GM18951 (cell line): ENCODE results near the gene RPS6KA5.

Source experiments
- POLR2A ChIP-seq: IDR thresholded peaks from 4 replicates; pipeline ENCODE4 v1.6.1; 2011; ENCODE audit warnings: mild to moderate bottlenecking; ENCODE audit not compliant: insufficient read length, insufficient read depth; ENCODE audit errors: extremely low read depth
- in situ Hi-C: fragments of 300-500 bp; cut with MboI; formaldehyde crosslinking; loops from one replicate; pipeline ENCODE4 v1.12.0; 2022; ENCODE audit warnings: low sequenced_read_pairs, mixed read lengths, inconsistent platforms; ENCODE audit not compliant: unreplicated experiment

Gene RPS6KA5

DNA sequence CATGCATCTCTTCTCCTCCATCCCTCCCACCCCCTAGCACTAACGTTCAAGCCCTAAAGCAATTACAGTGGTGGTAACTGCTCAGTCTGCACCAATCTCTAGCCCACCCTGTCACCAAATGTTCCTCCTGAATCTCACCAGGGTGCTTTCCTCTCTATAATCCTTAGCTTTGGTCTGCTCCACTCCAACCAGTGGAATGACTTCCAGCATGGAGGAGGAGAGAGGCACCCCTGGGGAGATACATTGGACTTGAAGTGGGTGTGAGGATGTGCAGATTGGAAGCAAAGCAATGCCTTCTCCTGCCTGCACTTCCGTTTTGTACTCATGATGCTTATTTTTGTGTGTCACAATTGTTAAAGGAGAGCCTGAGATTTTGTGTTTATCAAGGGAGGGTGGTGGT, 24.1 kb upstream of the RPS6KA5 start:
- no peak for TF ChIP-seq POLR2A
- in situ Hi-C loops = no loop called here

DNA sequence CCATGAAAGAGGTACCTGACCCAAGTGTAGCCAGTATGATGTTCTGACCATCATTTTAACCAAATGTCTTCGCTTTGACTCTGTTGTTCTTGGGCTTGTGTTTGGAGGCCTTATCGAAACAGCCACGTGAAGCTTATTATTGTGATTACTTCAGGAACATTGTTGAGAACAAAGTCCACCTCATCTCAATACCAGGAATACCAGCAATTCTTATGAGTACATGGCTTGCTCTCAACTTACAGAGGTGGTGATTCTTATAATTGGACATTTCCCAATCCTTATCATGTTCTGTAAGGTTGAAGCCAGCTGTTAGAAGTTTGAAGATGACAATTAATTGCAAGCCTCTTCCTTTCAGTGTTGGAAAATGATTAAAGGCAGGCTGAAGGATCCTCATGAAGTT, 21.8 kb upstream of the RPS6KA5 start:
- in situ Hi-C loops = no loop called here
- TF ChIP-seq POLR2A = no peak

DNA sequence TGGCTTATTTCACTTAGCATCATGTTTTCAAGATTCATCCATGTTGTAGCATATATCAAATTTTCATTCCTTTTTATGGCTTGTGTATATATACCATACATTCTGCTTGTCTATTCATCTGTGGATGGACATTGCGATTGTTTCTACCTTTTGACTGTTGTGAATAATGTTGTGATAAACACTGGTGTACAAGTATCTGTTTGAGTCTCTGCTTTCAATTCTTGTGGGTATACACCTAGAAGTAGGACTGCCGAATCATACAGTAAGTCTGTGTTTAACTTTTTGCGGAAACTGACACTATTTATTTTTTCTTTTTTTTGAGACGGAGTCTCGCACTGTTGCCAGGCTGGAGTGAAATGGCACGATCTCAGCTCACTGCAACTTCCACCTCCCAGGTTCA, 19.6 kb upstream of the RPS6KA5 start:
- in situ Hi-C loops = no loop called here
- no peak for TF ChIP-seq POLR2A

DNA sequence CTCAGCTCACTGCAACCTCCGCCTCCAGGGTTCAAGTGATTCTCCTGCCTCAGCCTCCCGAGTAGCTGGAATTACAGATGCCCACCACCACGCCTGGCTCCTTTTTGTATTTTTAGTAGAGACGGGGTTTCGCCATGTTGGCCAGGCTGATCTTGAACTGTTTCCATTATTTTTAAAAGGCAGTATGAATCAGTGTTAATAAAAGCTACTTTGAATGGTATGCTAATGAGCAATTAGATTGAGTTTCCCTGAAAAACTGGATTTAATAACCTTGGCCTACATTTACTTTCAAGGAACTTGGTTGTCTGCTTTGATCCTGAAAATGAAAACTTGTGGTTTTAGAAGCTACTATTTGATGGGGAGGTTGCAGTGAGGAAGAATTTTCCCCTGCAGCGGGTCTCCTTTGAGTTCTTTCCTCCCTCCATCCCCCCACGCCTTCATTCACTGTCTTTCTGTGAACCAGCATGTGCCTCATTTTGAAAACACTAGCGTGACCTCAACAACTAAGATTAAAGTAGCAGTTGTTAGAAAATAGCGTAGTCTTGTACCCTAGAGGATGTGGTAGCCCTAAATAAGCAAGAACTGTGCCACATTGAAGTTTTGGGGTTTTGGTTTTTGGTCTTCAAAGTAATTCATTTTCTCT, 17.8 kb upstream of the RPS6KA5 start:
- no peak for TF ChIP-seq POLR2A
- in situ Hi-C loops = no loop called here

DNA sequence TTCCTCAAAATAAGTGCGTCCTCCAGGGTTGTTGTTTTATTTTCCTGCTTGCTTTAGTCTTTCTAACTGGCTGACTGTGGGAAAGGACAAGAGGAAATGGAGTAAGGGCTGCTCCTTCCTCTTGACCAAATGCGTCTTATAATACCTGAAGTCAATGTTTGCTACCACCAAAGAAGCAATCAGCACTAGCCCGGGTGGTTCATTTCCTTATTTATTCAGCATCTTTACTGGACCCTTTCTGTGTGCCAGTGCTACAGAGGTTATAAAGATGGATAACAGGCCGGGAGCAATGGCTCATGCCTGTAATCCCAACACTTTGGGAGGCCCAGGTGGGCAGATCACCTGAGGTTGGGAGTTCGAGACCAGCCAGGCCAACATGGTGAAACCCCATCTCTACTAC, 15.1 kb upstream of the RPS6KA5 start:
- TF ChIP-seq POLR2A = no peak
- in situ Hi-C loops = no loop called here

DNA sequence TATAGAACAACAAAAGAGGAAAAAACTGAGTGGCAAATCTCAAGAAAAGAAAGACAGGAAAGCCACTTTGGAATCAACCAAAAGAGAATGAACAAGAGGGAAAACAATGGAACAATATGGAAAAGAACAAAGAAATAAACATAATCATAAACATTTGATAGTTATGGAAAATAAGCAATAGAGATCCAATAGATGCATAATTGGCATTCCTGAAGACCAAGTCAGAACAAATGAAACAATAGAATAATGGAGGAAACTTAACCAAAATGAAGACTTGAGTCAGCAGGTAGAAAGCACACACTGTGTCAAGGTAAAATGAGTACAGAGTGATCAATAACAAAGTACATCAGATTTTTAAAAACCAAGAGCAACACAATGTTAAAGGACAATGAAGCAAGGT, 10.1 kb upstream of the RPS6KA5 start:
- in situ Hi-C loops = no loop called here
- no peak for TF ChIP-seq POLR2A

DNA sequence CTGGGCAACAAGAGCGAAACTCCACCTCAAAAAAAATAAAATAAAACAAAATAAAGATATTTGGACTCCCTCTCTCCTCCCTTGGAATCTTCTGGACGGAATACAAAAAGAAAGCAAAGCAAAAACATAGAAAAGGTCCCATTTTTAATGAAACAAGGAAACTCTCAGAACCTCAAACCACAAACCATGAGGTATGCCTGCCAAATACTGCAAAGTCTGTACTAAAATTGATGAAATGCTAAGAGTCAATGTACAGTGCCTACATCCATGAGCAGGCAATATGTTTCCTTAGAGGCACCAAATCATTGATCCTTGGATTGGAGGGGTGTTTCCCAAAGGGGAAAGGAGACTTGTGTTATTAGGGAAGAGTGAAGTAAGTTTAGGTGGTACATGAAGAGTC, 8.2 kb upstream of the RPS6KA5 start:
- in situ Hi-C loops = no loop called here
- no peak for TF ChIP-seq POLR2A

DNA sequence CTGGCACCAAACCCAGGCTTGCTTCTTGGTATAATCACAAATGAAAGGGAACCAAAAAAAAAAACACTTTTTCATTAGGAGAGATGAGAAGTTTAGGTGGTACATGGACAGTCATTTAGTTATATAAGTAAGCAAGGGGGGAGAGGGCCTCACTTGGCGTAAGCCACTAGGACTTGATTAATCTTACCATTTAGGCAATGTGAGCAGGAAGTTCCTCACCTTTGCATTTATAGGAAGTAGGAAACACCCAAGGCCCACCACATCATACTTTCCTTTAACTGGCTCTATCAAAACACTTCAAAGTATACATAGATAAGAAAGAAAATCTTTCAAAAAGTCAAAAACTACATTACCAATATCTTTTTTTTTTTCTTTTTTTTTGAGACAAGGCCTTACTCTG, 6.7 kb upstream of the RPS6KA5 start:
- in situ Hi-C loops = no loop called here
- no peak for TF ChIP-seq POLR2A

DNA sequence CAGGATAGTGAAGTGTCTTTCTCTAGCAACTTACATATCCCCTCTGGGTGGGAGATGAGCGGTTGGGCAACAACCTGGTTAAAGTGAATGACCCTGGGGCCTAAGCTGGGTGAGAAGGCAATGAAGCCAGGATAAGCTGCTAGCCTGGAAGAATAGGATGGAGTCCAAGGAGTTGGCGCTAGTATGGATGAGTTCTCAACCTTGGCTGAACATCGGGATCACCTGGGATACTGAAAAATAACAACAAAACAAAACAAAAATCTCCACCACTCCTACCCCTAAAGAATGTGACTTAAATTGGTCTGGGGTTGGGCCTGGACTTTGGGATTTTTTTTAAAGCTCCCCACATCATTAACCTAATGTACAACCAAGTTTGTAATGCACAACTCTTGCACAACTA, 4.8 kb upstream of the RPS6KA5 start:
- in situ Hi-C loops = no loop called here
- no peak for TF ChIP-seq POLR2A

DNA sequence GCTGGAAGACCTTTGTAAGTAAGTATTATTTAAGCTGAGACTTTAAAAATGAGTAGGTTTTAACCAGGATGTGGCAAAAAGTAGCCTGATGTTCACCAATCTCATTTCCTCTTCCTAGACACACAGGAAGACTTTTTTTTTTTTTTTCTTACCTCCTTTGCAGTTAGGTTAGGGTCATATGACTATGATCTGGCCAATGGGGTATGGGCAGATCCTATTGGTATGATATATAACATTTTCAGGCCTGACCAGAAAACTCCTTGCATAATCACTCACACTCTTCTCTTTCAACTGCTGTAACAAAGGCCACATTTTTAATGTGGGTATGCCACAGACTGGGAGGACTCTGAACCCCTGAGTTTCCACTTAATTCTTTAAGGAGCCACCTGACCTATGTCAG, 2.7 kb upstream of the RPS6KA5 start:
- in situ Hi-C loops = no loop called here
- TF ChIP-seq POLR2A = peak; percentile 9

DNA sequence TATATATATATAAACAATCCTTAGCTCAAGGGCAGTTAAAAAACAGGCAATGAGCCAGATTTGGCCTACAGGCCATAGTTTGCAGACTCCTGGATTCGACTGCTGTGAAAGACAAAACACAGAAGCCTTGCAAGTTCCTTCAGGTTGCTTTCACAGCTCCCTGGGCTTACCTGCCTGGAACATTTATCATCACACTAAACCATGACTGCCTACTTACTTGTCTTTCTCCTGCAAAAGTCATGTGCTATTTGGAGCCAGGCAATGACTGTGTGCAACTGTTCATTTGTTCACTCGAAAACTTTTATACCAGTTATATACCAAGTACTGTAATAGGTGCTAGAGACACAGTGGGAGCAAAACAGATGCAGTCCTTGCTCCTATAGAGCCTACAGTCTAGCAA, 2.2 kb upstream of the RPS6KA5 start:
- in situ Hi-C loops = no loop called here
- no peak for TF ChIP-seq POLR2A

DNA sequence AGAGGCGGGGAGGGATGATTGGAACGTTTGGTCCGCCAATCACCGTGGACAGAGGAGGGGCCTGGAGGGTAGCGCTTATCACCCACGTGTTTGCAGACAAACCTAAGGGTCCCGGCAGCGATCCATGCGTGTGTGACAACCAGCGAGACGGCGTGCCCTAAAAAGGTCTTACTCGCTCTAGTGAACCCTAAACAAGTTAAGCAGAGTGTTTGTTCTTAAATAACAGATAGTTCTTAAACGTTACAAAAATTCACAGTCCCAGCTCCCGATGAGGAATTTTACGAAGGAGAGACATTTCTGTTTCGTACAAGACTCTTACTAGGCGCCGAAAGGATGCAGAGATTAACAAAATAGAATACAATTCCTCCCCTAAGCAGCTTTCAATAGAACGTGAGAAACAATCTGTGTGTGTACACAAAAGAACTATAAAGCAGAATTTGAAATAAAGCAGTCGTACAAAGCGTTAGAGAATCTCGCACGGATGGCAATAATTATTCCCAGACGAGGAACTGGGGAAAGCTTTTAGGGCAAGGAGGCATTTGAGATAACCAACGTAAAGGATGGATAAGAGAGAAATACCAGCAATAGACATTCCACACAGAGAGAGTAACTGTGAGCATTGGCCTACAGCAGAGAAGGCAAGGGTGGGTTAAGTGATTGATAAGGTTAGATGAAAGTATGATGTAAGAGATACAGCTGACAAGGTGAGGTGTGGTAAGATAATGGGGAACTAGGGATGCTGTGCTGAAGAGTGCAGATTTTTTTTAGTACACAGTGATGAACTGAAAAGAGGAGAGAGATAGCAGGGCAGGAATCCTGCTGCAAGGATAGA, 831 bp upstream of the RPS6KA5 start:
- in situ Hi-C loops = no loop called here
- TF ChIP-seq POLR2A = peak; percentile 44

DNA sequence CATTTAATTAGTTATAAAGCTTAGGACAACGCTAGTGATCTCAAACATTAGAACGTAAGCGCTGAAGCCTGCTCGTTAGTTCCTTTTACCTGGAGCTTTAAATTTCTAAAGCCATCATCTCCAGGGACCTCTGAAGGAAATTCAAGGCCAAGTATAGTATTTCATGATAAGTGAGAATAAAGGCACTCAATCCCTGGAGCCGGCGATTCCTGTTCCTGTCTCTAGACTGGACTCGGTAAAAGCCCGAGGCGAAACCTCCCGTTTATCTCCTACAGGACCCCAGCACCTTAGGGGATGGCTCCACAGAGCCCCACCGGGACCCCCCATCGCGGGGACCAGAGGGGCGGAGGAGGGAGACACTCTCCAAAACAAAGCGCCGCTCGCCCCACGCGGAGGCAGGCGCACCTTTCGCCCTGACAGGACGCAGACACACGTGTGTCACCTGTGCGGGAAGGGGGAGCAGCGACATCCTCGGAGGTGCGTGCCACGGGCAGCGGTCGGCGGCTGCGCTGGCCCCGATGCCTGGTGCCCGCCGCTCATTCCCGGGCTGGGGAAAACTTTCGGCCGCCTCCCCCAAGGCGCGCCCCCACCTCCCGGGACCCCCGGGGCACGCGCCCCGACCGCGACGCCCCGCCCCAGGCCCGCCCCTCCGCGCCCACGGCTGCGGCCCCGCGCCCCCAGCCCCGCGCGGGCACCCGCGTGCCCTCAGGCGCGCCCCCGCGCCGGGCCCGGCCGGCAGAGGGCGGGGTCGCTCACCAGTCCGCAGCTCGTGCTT, 678 bp downstream of the RPS6KA5 start:
- in situ Hi-C loops = no loop called here
- TF ChIP-seq POLR2A = no peak

DNA sequence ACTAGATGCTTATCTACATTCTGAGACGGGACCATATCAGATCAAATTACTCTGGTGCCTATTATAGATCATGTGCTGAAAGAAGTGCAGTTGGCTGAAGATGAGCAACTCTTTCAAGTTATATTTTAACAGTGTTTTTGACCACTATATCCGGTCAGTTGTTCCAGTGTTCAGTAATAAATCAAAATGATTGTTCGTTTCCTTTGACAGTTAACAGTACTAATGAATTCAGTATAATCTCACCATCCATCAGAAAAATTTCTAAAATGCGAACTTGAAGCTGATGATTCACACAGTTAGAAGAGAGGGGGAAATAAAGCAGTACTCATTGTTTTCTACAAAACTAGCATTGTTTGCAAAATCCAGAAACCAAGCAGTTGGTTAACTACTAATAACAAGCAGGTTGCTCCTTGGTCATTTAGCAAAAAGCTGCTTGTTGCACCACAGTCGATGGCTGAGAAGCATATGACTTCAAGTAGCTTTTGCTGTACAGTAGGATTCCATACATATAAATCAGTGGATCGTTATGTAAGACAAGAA, 2.3 kb downstream of the RPS6KA5 start:
- TF ChIP-seq POLR2A = no peak
- in situ Hi-C loops = no loop called here

DNA sequence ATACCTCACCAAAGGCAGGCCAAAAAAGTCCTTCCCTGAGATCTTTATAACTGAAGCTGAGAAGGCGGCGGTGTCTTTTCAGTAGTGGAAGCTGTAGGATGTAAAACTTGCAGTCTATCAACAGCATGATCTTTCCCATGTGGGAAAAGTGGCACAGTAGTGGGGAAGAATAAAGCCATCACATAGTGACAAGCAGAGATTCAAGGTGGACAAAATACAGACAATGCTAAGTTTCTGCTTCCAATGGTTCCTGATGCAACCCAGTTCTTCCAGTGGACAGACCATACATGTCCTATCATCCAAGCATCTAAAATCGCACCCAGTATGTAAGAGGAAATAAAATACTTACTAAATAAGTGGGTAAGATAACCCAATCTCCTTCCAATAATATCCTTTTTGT, 4.1 kb downstream of the RPS6KA5 start:
- in situ Hi-C loops = no loop called here

More for the DNA sequence above, 4.1 kb downstream of the RPS6KA5 start:
- TF ChIP-seq POLR2A = no peak
